GM12873 (cell line): ENCODE results near the gene ICE2.

Experiments
- TF ChIP-seq, protein P1 (sequence below): IDR thresholded peaks from 2 replicates; pipeline ENCODE4 v1.5.1; 2012; ENCODE audit warnings: low read depth, mild to moderate bottlenecking, moderate library complexity, low read length, control low read depth; ENCODE audit not compliant: insufficient read depth; ENCODE audit errors: missing control alignments

ICE2 gene

DNA sequence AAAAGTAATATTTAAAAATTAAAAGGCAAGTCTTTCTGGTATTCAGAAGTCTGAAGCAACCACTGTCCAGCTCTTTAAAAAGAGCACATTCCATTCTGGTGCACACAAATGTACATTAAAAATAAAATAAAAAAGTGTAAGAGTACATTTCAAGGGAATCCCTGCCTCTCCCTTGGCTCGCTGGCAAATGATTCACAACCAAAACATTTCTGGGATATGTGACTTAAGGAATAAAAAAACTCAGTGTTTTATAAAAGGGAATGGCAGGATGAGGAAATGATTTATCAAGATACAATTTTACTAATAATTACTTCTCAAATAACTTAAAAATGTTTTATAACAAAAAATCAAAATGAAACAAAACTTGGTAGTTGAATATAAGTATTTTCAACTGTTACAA is 57.4 kb downstream of the ICE2 start:
- TF ChIP-seq, protein P1, sequence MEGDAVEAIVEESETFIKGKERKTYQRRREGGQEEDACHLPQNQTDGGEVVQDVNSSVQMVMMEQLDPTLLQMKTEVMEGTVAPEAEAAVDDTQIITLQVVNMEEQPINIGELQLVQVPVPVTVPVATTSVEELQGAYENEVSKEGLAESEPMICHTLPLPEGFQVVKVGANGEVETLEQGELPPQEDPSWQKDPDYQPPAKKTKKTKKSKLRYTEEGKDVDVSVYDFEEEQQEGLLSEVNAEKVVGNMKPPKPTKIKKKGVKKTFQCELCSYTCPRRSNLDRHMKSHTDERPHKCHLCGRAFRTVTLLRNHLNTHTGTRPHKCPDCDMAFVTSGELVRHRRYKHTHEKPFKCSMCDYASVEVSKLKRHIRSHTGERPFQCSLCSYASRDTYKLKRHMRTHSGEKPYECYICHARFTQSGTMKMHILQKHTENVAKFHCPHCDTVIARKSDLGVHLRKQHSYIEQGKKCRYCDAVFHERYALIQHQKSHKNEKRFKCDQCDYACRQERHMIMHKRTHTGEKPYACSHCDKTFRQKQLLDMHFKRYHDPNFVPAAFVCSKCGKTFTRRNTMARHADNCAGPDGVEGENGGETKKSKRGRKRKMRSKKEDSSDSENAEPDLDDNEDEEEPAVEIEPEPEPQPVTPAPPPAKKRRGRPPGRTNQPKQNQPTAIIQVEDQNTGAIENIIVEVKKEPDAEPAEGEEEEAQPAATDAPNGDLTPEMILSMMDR: no peak

DNA sequence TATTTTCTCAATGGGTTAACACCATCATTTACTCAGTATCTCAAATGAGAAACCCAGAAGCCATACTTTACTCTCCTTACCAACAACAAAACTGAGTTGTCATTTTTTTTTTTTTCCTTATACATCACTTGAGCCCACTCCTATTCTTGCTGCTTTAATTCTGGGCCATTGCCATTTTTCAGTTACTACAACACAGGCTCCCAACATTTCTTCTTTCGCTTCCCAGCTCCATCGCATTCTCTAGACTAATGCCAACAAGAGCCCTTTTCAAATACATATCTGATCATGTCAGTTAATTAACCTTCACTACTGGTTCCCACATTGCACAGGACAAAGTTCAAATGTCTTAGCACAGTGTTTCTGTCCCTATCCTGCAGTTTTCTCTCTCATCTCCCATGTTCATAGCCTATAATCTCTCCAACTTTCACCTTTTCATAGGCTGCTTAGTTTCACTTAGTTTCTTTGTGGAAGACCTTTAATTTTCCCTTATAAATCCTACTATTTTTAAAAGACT is 58.7 kb downstream of the ICE2 start:
- TF ChIP-seq, protein P1: no peak

DNA sequence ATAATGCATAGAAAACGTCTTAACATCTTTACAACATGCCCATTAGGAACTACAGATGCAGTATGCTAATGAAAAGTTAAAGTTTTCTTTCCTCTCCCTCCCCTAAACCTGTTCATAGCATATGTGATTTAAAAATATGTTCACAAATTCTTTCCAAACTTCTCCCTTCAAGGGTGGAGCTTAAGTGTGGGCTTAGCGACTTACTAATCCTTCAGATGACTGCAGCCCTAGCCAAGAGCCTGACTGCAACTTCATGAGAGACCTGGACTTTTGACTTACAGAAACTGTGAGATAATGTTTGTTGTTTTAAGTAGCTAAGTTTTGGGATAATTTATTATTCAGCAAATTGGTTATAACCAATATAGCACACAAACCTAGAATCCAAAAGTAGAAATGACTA is 59.2 kb downstream of the ICE2 start:
- TF ChIP-seq, protein P1: no peak

DNA sequence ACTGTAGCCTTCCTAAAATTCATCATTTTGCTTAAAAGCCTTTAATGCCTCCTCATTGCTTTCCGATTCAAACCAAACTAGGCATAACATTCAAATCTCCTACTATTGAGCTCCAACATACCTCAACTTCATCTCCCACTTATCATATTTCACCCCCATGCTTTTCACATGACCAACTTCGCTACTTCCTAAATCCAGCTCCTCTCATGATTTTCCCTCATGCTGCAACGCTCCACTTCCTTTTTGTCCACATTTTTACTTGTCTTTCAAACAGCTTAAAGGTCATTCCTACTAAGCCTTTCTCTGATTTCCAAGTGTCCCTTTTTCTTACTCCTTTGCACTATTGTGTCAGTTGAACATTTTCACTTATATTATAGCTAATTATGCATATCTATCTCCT is 60.8 kb downstream of the ICE2 start:
- TF ChIP-seq, protein P1: no peak

DNA sequence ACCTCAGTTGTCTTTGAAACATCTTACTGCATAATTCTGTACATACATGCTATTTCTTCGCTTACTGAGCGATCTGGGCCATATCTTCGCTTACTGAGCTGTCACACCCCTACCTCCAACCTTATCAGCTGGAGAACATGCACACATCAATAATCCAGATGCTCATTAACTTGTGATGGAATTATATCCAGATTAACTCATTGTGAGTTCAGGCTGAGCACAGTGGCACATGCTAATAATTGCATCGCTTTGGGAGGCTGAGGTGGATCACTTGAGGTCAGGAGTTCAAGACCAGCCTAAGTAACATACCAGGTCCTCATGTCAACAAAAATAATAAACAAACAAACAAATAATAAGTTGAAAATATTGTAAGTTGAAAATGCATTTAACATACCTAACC is 61.8 kb downstream of the ICE2 start:
- TF ChIP-seq, protein P1: no peak

DNA sequence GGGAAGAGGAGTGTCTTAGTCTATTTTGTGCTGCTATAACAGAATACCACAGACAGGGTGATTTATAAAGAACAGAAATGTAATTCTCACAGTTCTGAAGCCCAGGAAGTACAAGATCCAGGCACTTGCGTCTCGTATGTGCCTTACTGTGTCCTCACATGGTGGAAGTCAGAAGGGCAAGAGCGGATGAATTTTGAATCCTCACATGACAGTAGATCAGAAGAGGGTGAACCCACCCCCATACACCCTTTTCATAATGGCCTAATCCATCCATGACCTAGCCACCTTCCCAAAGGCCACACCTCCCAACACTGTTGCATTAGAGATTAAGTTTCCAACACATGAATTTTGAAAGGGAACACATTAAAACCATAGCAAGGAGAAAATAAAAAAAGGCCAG is 62.5 kb downstream of the ICE2 start:
- TF ChIP-seq, protein P1: no peak

DNA sequence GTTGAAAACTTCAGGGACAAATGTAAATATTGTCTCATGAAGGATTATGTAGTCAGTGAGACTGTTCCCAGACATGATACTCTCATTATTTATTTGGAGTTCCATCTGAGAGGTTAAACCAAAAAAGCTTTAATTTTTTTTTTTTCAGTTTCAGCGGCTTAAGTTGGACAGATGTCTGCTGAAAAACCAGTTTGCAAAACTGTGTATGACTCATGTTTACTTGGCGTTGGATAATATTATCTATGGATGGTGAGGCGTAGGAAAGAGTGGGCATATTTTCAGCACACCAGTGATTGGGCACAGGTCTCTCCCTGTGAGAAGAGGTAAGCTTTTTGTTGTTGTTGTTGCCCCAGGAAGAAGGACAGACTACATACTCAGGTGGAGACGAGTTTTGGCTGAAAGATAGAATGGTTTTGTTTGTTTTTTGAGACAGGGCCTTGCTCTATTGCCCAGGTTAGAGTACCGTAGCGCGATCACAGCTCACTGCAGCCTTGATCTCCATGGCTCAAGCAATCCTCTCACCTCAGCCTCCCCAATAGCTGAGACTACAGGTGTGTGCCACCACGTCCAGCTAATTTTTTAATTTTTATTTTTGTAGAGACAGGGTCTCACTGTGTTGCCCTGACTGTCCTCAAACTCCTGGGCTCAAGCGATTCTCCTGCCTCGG is 64.8 kb downstream of the ICE2 start:
- TF ChIP-seq, protein P1: no peak
